Fibroblast of skin of right quadriceps (primary cell): ENCODE results near the gene WDR46.

Source experiments
- DNase-seq: peaks from one replicate; pipeline ENCODE4 v3.0.0-alpha.2; 2013

WDR46 gene

GRCh38 chr6:33313105-33313708 is 24.2 kb upstream of the WDR46 start:
- peak; percentile 27 for DNase-seq

- peak; percentile 50 for DNase-seq
Observed at GRCh38 chr6:33312361-33313104, 23.5 kb upstream of the WDR46 start.

GRCh38 chr6:33306356-33306755 is 17.3 kb upstream of the WDR46 start:
- DNase-seq = no peak

- DNase-seq = no peak
Observed at GRCh38 chr6:33305052-33305451, 16.0 kb upstream of the WDR46 start.

- DNase-seq = no peak
Observed at GRCh38 chr6:33304216-33304615, 15.2 kb upstream of the WDR46 start.

- no peak for DNase-seq
Observed at GRCh38 chr6:33301877-33302276, 12.8 kb upstream of the WDR46 start.

GRCh38 chr6:33299237-33299944 is 10.4 kb upstream of the WDR46 start:
- DNase-seq = peak; percentile 92

GRCh38 chr6:33298773-33299236 is 9.8 kb upstream of the WDR46 start, which contains the start of gene RGL2:
TSS of gene RGL2 (minus strand) at chr6:33298942. CDS start at chr6:33298610, 332 bp downstream.
- DNase-seq = peak; percentile 50

GRCh38 chr6:33297956-33298772 is 9.1 kb upstream of the WDR46 start:
- peak; percentile 79 for DNase-seq

- DNase-seq = no peak
Observed at GRCh38 chr6:33297406-33297955, 8.4 kb upstream of the WDR46 start.

GRCh38 chr6:33296797-33297405 is 7.9 kb upstream of the WDR46 start:
- no peak for DNase-seq

- no peak for DNase-seq
Observed at GRCh38 chr6:33295621-33296369, 6.8 kb upstream of the WDR46 start.

GRCh38 chr6:33294086-33294823 is 5.2 kb upstream of the WDR46 start:
- no peak for DNase-seq

- no peak for DNase-seq
Observed at GRCh38 chr6:33292996-33293682, 4.1 kb upstream of the WDR46 start.

- no peak for DNase-seq
Observed at GRCh38 chr6:33290459-33290858, 1.4 kb upstream of the WDR46 start.

- no peak for DNase-seq
Observed at GRCh38 chr6:33289784-33290315, 811 bp upstream of the WDR46 start.

GRCh38 chr6:33288141-33288920 is 708 bp downstream of the WDR46 start:
- no peak for DNase-seq

- no peak for DNase-seq
Observed at GRCh38 chr6:33286946-33287914, 1.8 kb downstream of the WDR46 start.
